Vagina (tissue), 2 donors: ENCODE results near the gene KCNH4. TPM values are rescaled to one million over a fixed set of nuclear protein-coding genes. Genes with fewer than 3 reads are reported as not detected.

Experiments used
- DNase-seq, 2 donors: peaks; one replicate each; pipeline ENCODE4 v3.0.0-alpha.2; 2017; ENCODE audit errors: extremely low spot score in 2 of 2
- H3K27ac ChIP-seq: fragments of 200-600 bp; sonication (generic); one replicate; pipeline ENCODE4 v1.5.1; 2019
- H3K27me3 ChIP-seq: fragments of 200-600 bp; sonication (generic); one replicate; pipeline ENCODE4 v1.5.1; 2019
- H3K36me3 ChIP-seq, 2 donors: fragments of 200-600 bp; sonication (generic); one replicate each; pipeline ENCODE4 v1.5.1; 2017 to 2019
- H3K4me1 ChIP-seq: fragments of 200-600 bp; sonication (generic); one replicate; pipeline ENCODE4 v1.5.1; 2019
- H3K4me3 ChIP-seq, 2 donors: fragments of 200-600 bp; sonication (generic); 1 replicate in 1 of 2; 2 replicates in 1 of 2; pipeline ENCODE4 v1.5.1; 2016 to 2019
- H3K9me3 ChIP-seq: fragments of 200-600 bp; sonication (generic); one replicate; pipeline ENCODE4 v1.5.1; 2019
- CTCF ChIP-seq, 3 experiments: fragments of 450-650 bp in 2 of 3; fragments of 200-600 bp in 1 of 3; sonication (generic) in 1 of 3; IDR thresholded peaks; one replicate each; pipeline ENCODE4 v1.5.1; 2017 to 2019; ENCODE audit warnings: antibody characterized with exemption in 3 of 3, mild to moderate bottlenecking in 2 of 3, moderate library complexity in 2 of 3
- POLR2A ChIP-seq, 2 donors: fragments of 450-650 bp; IDR thresholded peaks; one replicate each; pipeline ENCODE4 v1.6.1; 2017; ENCODE audit warnings: antibody characterized with exemption in 2 of 2, mild to moderate bottlenecking in 2 of 2, moderate library complexity in 2 of 2
- POLR2AphosphoS5 ChIP-seq, 2 donors: sonication (generic); formaldehyde crosslinking; IDR thresholded peaks; one replicate each; pipeline ENCODE4 v1.9.0; 2017; ENCODE audit warnings: antibody characterized with exemption in 2 of 2, mild to moderate bottlenecking in 2 of 2, low read depth in 1 of 2; ENCODE audit not compliant: insufficient read depth in 1 of 2
- intact Hi-C: fragments of 100-400 bp; cut with DNase I; formaldehyde crosslinking; loops from one replicate; pipeline ENCODE4 v1.15.1; 2023
- total RNA-seq: library from RNA; depleted of rRNA; stranded (reverse); fragments of >200 nt; gene quantifications from one replicate; pipeline ENCODE4 v1.2.3, GENCODE V29; 2016

KCNH4 gene
- total RNA-seq, 1 donor from 2014 or later: not detected

- intact Hi-C loops: loop anchor here (5.0 kb wide), 2 partner anchors 44 to 144 kb away; partner anchors contain the start of gene CNP
- Histone ChIP-seq H3K27ac (peak overlapping the region; percentile 92), H3K27me3 (no peaks in the 10 kb centered on the region), H3K4me1 (peaks cover 30% of the 10 kb centered on the region), H3K36me3 (peaks cover 0 to 6% of the 10 kb centered on the region in 2 donors), H3K9me3 (no peaks in the 10 kb centered on the region), H3K4me3 (peak overlapping the region in 1 of 2 donors; percentile 51)
- no peak for DNase-seq
- TF ChIP-seq POLR2A (IDR thresholded peaks at IDR 0.05) (no peak), CTCF (IDR thresholded peaks at IDR 0.05) (no peak)
Measured at GRCh38 chr17:42111265-42111636, 69.7 kb downstream of the KCNH4 start.

GRCh38 chr17:42110301-42111264, 70.4 kb downstream of the KCNH4 start:
- intact Hi-C loops: loop anchor here (5.0 kb wide), 2 partner anchors 43 to 143 kb away; partner anchors contain the start of gene CNP
- Histone ChIP-seq H3K27me3 (no peaks in the 10 kb centered on the region), H3K4me1 (peaks cover 30% of the 10 kb centered on the region), H3K9me3 (no peaks in the 10 kb centered on the region), H3K36me3 (peaks cover 0 to 6% of the 10 kb centered on the region in 2 donors), H3K4me3 (no peak overlapping the region), H3K27ac (no peak overlapping the region)
- no peak for DNase-seq
- TF ChIP-seq CTCF (IDR thresholded peaks at IDR 0.05) (no peak), POLR2AphosphoS5 (IDR thresholded peaks at IDR 0.05; ENCODE audit: insufficient read depth in 1 of 2, low read depth in 1 of 2) (no peak), POLR2A (IDR thresholded peaks at IDR 0.05) (no peak)

GRCh38 chr17:42109086-42109485, 71.9 kb downstream of the KCNH4 start:
- Histone ChIP-seq H3K27me3 (no peaks in the 10 kb centered on the region), H3K36me3 (peaks cover 0 to 8% of the 10 kb centered on the region in 2 donors), H3K27ac (no peak overlapping the region), H3K9me3 (no peaks in the 10 kb centered on the region), H3K4me3 (no peak overlapping the region), H3K4me1 (peaks cover 30% of the 10 kb centered on the region)
- no peak for DNase-seq
- TF ChIP-seq POLR2A (IDR thresholded peaks at IDR 0.05) (no peak), CTCF (IDR thresholded peaks at IDR 0.05) (no peak), POLR2AphosphoS5 (IDR thresholded peaks at IDR 0.05; ENCODE audit: insufficient read depth in 1 of 2, low read depth in 1 of 2) (no peak)
- intact Hi-C loops: no loop called here

GRCh38 chr17:42107597-42108576, 73.1 kb downstream of the KCNH4 start:
- TF ChIP-seq POLR2A (IDR thresholded peaks at IDR 0.05) (no peak), POLR2AphosphoS5 (IDR thresholded peaks at IDR 0.05; ENCODE audit: insufficient read depth in 1 of 2, low read depth in 1 of 2) (no peak), CTCF (IDR thresholded peaks at IDR 0.05) (no peak)
- H3K27ac ChIP-seq: no peak overlapping the region
- peaks cover 0 to 8% of the 10 kb centered on the region in 2 donors for H3K36me3 ChIP-seq
- DNase-seq: no peak
- H3K4me3 ChIP-seq: peak overlapping the region in 1 of 2 donors; percentile 19
- peaks cover 22% of the 10 kb centered on the region for H3K4me1 ChIP-seq
- no peaks in the 10 kb centered on the region for H3K27me3 ChIP-seq
- intact Hi-C loops: no loop called here
- no peaks in the 10 kb centered on the region for H3K9me3 ChIP-seq
